DMS53 treated with DMSO at 0.1 percent for 48 hours (cell line): ENCODE results near the gene KBTBD4.
A peak's percentile ranks its signal among the peaks of the same experiment; 100 is the strongest.
"Not testable (repeated sequence)": the region's sequence is repeated elsewhere in the genome, so short reads cannot be mapped to it uniquely, and the experiment has no call there.

Experiments
- DNase-seq: peaks from one replicate; lab custom pipeline; 2025; ENCODE audit not compliant: unreplicated experiment; lab: John Stamatoyannopoulos, UW

Gene KBTBD4

DNA sequence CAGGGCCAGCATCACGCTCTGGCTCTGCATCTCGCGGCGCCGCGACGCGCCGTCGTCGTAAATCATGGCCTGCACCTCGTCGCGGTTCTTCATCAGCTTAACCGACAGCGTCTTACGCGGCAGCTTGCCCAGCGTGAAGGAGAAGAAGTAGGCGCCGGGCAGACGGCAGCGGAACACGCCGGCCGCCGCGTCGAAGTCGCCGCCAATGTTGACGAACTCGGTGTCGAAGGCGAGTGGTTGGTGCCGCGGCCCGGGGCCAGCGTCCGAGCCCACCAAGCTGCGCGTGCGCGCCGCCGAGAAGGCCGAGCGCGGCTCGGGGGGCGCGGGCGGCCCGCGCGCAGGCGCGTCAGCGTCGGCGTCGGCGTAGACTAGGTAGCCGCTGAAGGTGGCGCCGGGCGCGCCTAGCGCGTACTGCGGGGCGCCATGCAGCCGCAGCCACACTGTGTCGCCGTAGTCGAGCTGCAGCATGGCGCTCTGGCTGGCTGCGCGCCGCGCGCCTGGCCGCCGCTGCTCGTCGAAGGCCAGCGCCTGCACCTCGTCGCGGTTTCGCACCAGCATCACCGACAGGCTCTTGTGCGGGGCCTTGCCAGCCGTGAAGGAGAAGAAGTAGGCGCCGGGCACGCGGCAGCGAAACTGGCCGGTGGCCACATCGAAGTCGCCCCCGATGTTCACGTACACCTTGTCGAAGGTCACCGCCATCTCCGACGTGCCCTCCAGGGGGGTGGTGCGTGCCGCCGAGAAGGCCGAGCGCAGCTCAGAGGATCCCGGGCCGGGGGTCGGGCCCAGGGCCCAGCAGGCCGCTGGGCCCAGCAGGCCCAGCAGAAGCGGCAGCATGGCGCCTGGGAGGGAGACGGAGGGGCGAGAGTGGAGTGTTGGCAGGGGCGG, 11.4 kb upstream of the KBTBD4 start:
- DNase-seq: no peak

DNA sequence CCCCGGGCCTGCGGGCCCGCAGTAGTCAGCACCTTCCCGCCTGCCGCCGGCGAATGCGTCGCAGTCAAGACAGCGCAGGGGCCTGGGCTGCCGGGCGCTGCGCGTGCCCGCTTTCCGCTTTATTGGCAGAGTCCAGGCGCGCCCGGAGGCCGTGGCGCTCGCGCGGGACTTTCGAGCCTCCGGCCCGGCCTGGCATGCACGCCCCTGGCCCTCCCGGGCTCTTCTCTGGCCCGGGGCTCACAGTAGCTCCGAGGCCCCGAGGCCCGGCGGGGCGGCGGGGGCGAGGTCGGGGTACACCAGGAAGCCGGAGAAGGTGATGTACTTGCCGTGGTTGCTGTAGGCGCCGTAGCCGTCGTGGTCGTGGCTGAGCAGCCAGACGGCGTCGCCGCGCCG, 10.8 kb upstream of the KBTBD4 start:
- DNase-seq: no peak

DNA sequence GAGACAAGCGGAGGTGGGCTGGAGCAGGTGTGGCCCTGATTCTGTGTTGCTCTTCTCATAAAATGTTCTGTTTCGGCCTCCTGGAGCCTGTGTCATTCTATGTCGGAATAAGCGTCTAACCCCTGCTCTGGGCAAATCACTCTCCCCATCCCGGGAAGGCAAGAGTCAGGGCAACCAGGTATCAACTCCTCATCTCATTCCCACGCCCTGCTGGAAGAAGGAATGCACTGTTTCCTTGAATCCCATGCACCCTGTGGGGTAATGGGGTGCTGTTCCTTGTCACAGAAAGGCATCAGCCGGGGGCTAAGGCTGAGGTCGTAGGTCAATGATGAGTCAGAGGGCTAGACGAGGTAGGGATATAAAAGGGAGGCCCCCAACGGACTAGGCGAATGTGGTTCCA, 10.3 kb upstream of the KBTBD4 start:
- DNase-seq: no peak

DNA sequence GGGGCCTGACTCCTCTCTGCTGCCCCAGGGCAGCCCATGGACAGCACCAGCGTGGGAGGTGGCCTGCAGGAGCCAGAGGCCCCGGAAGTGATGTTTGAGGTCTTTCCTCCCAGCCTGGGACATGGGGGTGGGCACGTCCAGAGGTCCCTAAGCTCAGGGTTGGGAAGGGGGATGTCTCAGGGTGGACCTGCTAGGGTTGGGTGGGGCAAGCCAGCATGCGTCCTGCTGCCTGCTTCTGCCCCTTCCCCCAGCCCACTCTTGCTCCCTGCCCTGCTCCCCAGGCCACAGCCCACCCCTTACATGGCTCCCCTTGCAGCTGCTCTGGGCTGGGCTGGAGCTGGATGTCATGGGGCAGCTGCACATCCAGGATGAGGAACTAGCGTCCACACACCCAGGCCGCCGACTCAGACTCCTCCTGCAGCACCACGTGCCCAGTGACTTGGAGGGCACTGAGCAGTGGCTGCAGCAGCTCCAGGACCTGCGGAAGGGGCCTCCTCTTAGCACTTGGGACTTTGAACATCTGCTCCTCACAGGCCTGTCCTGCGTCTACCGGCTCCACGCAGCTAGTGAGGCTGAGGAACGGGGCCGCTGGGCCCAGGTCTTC, 9.1 kb upstream of the KBTBD4 start:
- no peak for DNase-seq

DNA sequence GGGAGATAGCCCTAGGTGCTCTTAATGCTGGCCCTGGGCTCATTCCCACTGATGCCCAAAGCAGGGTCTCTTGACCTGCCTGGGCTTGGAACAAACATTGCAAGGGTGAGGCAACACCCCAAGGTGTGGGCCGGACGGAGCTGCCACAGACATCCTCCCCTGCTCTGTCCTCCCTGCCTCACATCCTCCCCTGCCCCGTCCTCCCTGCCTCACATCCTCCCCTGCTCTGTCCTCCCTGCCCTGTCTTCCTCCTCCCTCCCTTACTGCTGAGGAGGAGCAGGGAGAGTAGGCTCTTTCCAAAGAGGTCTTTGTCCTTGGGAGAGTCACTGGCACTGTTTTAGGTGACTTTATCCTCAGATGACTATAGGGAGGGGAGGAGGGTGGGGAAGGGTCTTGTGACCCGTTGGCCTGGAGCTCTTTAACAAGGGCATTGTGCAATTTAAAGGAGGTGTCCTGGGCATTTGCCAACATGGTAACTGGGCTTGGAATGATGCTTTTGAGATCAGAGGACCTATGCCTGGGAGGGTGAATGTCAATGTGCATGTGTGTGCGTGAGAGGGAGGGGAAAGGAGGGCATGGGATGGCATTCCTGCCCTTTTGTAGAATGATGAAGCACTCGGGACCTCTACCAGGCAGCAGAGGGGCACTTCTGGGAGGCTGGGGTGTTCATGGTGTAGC, 8.4 kb upstream of the KBTBD4 start:
- no peak for DNase-seq

DNA sequence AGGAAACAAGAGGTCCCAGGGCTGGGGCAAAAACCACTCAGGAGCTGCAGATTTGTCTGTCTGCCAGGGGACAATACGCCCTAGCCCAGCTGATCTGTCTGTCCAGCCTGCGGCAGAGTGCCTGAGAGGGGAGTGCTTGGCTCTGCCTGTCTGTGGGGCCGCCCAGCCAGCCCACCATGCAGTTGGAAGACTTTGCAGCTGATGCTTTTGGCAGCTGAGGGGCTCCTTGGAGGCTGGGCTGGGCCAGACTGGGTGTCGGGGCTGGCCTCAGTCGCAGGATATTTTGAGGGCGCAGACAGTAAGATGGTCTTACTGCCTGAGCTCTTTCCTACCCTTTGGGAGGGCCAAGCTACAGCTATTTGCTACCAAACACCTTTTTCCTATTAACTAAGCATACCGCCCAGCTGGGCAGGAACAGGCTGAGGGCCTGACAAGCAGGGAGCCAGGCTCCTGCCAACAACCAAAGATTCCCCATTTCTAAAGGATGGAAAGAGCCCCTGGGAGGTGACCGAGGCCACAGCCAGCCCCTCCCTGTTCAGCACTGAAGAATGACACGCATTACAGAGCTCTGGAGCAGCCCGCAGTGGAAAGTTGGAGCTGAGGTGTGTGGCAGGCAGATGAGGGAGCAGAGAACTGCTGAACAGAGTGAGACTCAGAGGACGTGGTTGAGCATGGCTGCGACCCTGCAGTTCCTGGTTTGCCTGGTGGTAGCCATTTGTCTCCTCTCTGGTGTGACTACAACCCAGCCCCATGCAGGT, 7.5 kb upstream of the KBTBD4 start, which contains the start of gene FAM180B:
TSS of gene FAM180B (plus strand) at position 581 of the 758 bp plus-strand sequence. CDS start at position 672, 91 bp downstream.
- no peak for DNase-seq

DNA sequence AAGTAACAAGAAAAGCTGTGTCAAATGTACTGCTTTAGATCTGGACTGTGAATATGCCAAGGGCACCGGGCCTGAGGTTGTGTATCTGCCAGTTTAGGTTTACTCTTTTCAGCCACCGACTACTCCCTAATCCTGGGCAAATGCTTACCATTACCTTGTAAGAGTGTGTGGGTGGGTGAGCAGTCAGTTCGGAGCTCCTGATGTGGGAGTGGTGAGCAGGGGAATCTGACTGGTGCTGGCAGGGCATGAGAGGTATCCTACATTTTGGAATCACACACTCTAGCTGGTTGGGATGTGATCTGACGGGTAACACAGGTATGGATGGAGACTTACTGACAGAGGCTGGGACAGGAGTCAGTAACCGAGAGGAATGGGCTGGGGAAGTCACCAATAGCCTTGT, 5.1 kb upstream of the KBTBD4 start:
- no peak for DNase-seq

DNA sequence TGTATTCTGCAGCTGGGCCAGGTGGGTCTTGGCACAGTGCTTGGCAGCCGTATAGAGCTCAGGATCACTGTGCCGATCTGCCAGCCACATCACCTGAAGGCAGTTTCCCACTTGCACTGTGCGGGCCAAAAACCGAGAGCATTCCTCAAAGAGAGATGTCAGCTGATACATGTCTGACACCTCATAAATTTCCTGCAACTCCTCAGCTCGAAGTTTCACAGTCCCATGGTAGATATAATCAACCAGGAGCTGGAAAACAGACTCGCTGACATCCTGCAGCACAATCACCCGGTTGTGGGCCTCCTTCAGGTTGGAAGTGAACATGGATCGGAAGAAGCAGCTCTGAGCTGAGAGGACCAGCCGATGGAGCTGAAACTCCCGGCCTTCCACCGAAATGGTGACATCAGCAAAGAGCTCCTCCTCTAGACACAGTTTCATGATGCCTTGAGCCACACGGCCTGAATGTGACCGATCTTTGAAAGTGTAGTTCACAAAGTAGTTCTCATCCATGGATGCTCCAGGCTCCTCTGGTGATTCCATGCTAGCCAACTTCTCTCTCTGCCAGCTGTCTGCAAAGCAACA, 1.2 kb downstream of the KBTBD4 start:
- no peak for DNase-seq

DNA sequence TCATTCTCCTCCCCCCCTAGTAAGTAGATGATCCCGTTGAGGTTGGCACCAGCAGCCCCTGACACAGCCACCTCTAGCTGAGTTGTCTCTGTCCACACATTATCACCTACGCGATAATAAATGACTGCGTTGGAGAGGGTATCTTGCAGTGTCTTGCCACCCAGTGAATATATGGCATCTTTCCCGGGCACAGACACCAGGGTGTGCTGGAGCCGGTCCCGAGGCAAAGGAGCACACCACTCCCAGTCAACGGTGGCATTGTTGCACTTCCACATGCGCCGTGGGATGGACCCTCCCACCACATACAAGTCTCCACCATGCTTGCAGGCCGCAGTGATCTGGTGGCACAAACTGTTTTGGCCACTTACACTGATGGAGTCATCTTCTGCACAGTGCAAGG, 5.4 kb downstream of the KBTBD4 start:
- no peak for DNase-seq

DNA sequence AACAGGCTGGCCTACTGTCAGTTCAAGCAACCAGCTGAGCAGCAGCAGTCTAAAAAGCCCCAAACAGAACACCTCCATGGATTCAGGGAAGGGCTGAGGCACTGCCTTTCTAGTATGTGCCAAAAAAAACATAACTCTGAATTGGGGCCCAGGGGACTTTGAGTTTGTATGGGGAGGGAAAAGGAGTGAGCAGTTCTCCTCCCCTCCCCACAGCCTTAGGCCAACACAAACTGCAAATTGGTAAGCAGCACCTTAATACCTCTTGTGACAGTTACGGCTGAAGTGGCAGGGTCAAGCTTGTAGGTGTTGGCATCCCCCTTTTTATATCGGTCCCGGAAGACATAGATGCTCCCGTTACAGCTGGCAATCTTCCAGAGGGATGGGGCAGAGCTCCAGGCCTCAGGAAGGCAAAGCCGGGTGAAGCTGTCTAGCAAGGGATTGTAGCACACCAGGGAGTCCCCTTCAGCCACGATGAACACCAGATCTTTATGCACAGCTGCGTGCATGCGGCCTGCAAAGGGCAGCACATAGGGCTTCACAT, 6.0 kb downstream of the KBTBD4 start:
- no peak for DNase-seq

DNA sequence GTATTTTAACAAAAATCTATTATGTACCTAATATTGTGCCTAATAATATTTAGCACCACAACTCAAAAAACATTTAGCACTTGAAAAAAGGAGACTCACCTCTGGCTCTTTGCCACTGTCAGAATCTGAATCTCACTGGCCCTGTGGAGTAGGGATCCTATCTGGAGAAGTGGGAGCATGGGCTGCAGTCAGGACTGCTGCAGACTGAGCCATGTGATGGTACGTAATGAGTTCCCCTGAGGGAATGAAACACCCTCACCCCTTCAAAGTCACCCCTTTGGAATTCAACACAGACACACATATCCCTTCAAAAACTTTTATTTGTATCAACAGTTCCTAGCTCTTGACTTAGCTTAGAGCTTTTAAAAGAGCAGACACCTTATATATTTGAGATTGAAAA, 6.9 kb downstream of the KBTBD4 start:
- no peak for DNase-seq

DNA sequence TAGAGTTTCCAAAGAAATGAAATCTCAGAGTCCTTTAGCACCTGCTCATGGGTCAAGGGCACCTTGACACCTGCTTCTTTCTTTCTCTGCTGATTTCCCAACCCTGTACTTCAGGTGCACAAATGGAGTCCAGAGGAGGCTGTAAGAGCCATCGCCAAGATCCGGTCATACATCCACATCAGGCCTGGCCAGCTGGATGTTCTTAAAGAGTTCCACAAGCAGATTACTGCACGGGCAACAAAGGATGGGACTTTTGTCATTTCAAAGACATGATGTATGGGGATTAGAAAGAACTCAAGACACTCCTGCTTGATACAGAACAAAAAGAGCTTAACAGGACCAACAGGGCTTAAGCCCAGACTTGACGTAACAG, 7.4 kb downstream of the KBTBD4 start:
- no peak for DNase-seq

DNA sequence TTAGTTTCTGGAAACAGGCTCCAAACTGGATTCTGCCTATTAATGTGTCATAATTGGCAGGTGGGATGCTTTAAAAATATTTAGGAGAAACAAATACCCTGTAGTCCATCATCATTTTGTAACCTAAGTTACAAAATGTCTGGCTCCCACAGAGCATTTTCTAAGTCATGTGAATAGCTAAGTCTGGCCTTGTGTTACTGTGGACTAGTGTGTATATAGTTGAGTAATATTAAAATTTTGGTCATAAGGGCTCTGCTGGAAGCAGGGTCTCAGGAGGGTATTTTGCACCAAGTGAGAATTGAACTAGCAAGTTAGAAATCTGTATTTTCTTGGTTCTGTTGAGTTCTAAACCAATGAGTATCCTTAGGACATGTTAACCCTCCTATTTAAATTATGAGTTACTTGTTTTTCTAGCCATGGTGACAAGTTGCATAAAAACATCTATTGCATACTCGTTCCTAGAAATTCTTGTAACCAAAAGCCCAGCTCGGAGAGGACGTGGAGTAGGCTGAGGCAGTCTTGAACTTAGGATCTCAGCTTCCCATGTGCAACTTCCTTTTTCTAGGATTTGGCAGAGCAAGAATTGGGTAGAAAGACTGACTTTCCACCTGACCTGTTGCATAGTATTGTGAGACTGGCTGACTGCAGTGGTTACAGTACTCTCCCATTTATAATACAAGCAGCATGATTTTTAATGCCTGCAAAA, 8.0 kb downstream of the KBTBD4 start:
- no peak for DNase-seq

DNA sequence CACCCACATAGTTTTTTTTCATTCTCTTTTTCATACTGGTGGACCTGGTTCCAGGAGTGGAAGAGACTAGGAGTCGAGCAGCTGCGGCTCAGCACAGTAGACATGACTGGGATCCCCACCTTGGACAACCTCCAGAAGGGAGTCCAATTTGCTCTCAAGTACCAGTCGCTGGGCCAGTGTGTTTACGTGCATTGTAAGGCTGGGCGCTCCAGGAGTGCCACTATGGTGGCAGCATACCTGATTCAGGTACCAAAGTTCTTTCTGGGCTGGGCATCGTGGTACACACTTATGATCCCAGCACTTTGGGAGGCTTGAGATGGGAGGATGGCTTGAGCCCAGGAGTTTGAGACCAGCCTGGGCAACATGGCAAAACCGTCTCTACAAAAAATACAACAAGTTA, 9.1 kb downstream of the KBTBD4 start:
- no peak for DNase-seq

DNA sequence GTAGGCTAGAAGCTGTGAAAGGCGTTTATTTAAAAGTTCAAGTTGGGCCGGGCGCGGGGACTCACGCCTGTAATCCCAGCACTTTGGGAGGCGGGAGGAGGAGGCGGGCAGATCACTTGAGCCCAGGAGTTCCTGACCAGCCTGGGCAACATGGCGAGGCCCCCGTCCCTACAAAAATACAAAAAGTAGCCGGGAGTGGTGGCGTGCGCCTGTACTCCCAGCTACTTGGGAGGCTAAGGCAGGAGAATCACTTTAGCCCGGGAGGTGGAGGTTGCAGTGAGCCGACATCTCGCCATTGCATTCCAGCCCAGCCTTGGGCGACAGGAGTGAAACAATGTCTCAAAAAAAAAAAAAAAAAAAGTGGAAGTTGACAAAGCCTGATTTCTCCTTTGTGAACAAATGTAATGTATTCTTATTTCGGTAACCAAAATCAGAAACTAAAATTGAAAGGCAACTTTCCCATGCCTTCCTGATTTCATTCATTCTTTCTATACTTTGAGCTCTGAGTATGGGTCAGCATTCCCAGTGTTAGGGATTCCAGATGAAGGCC, 12.5 kb downstream of the KBTBD4 start:
- no peak for DNase-seq

DNA sequence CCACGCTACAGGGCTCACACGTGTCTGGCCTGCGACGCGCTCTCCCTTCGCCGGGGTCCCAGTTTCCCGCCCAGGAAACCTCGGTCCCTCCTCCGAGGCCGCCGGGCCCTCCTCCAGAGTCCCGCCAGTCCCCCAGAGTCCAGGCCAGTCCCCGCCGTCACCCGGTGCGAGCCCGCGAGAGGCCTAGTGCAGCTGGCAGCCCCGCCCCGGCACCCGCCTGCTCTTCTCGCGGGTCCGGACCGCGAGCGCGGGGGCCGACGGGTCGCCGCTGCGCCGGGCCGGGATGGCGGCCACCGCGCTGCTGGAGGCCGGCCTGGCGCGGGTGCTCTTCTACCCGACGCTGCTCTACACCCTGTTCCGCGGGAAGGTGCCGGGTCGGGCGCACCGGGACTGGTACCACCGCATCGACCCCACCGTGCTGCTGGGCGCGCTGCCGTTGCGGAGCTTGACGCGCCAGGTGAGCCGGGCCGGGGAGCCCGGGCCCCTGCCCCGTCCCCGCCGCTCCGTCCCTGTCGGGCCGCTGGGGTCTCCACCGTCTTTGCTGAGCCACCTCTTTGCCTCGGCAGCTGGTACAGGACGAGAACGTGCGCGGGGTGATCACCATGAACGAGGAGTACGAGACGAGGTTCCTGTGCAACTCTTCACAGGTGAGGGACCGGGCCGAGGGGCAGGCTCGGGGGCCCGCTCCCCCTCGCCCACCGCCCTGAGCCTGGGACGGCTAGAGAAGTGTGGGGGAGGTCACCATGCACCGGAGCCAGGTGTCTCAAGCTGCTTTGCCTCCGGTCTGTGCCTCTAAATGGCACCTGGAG, 13.2 kb downstream of the KBTBD4 start, which contains the start of gene PTPMT1:
TSS of gene PTPMT1 (plus strand) at position 260 of the 809 bp plus-strand sequence. CDS start at position 284, 24 bp downstream.
- peak; percentile 11 for DNase-seq

DNA sequence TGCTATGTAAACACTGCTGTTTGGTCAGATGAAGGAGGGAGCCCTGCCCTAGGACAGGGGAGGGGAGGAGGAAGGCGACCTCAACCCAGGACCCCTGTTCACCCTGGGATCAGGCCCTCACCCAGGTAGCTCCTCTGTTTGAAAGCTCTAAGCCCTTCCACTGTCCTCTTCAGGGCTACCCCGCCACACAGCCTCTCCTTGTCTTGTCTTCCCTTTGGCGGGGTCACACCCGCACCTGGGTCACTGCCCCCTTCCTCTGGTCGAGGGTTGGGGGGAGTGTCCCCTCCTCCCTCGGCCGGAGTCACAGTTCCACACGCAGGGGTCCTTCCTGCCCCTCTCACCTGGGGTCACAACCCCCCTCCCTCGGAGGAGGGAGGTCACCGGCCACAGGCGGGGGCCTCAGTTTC, 13.8 kb downstream of the KBTBD4 start:
- no peak for DNase-seq

DNA sequence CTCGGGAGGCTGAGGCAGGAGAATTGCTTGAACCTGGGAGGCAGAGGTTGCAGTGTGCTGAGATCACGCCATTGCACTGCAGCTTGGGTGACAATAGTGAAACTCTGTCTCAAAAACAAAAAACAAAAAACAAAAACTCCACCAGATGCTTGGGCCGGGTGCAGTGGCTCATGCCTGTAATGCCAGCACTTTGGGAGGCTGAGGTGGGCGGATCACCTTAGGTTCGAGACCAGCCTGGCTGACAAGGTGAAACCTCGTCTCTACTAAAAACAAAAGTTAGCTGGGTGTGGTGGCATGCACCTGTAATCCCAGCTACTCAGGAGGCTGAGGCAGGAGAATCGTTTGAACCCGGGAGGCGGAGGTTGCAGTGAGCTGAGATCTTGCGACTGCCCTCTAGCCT, 14.4 kb downstream of the KBTBD4 start:
- DNase-seq: not testable (repeated sequence)

DNA sequence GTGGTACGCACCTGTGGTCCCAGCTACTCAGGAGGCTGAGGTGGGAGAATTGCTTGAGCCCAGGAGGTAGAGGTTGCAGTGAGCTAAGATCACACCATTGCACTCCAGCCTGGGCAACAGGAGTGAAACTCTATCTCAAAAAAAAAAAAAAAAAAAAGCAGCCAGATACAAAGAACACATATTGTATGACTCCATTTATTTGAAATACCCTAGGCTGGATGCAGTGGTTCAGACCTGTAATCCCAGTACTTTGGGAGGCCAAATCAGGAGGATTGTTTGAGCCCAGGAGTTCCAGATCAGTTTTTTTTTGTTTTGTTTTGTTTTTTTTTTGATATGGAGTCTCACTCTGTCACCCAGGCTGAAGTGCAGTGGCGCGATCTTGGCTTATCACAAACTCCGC, 16.4 kb downstream of the KBTBD4 start:
- DNase-seq: not testable (repeated sequence)
